WTC11 (cell line): Measurements from ENCODE around the gene UBE3A.

Source experiments
- RELA ChIP-seq: sonication (generic); formaldehyde crosslinking; IDR thresholded peaks from 2 replicates; pipeline ENCODE4 v1.8.1; 2022; ENCODE audit warnings: missing genetic modification reagents, mild to moderate bottlenecking, borderline replicate concordance
- USF2 ChIP-seq: sonication (generic); formaldehyde crosslinking; IDR thresholded peaks from 2 replicates; pipeline ENCODE4 v1.8.1; 2023; ENCODE audit warnings: mild to moderate bottlenecking, missing genetic modification reagents, moderate library complexity
- ZNF425 ChIP-seq: fragments of 250-450 bp; sonication (Bioruptor Pico); conservative IDR thresholded peaks from 2 replicates; pipeline ENCODE4 v1.9.0; 2021; ENCODE audit warnings: mild to moderate bottlenecking

GRCh38 chr15:25437777-25438600 lies 835 bp downstream of the UBE3A start:
- TF ChIP-seq RELA (CRISPR knock-in tag) = no peak
- TF ChIP-seq ZNF425 = no peak
- no peak for TF ChIP-seq USF2 (CRISPR knock-in tag)
